ENCODE results near the gene C1QTNF7.

GRCh38 chr4:15428611-15429010, 778 bp downstream of the C1QTNF7 start:
- no peak for TF ChIP-seq POLR2A (IDR thresholded peaks at IDR 0.05)
- TF ChIP-seq, protein P1, sequence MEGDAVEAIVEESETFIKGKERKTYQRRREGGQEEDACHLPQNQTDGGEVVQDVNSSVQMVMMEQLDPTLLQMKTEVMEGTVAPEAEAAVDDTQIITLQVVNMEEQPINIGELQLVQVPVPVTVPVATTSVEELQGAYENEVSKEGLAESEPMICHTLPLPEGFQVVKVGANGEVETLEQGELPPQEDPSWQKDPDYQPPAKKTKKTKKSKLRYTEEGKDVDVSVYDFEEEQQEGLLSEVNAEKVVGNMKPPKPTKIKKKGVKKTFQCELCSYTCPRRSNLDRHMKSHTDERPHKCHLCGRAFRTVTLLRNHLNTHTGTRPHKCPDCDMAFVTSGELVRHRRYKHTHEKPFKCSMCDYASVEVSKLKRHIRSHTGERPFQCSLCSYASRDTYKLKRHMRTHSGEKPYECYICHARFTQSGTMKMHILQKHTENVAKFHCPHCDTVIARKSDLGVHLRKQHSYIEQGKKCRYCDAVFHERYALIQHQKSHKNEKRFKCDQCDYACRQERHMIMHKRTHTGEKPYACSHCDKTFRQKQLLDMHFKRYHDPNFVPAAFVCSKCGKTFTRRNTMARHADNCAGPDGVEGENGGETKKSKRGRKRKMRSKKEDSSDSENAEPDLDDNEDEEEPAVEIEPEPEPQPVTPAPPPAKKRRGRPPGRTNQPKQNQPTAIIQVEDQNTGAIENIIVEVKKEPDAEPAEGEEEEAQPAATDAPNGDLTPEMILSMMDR (IDR thresholded peaks at IDR 0.05), result no peak
